BJ (cell line): Measurements from ENCODE around the gene POLR3GL. TPM values are rescaled to one million over a fixed set of nuclear protein-coding genes. Genes with fewer than 3 reads are reported as not detected.

ENCODE experiments used
- CTCF ChIA-PET: fragments of 350-600 bp; formaldehyde crosslinking; extraction: SDS; loops from one replicate; lab custom pipeline; 2021; ENCODE audit warnings: antibody characterized with exemption, inconsistent platforms; lab: Yijun Ruan, JAX
- POLR2A ChIA-PET: fragments of 300-600 bp; sonication (Branson Sonifier 250); formaldehyde crosslinking; extraction: SDS; loops from one replicate; lab custom pipeline; 2021; ENCODE audit warnings: antibody characterized with exemption; lab: Charles Lee
- DNase-seq: peaks from one replicate; pipeline ENCODE4 v3.0.0-alpha.2; 2011; ENCODE audit warnings: low read depth
- H3K27me3 ChIP-seq: 2 replicates; pipeline ENCODE4 v1.6.0; 2011; ENCODE audit warnings: low read length; ENCODE audit not compliant: control insufficient read depth, insufficient read depth
- H3K36me3 ChIP-seq: 2 replicates; pipeline ENCODE4 v1.5.1; 2011; ENCODE audit warnings: low read length; ENCODE audit not compliant: control insufficient read depth, insufficient read depth
- H3K4me3 ChIP-seq: 2 replicates; pipeline ENCODE4 v1.5.1; 2011; ENCODE audit warnings: low read depth, mild to moderate bottlenecking, control low read depth, low read length
- CTCF ChIP-seq: IDR thresholded peaks from 2 replicates; pipeline ENCODE4 v1.5.1; 2011; ENCODE audit warnings: low read depth, mild to moderate bottlenecking, control low read depth, inconsistent platforms, low read length, moderate library complexity; ENCODE audit not compliant: insufficient read depth
- polyA plus RNA-seq: library from polyadenylated mRNA; depleted of rRNA; stranded (reverse); fragments of >200 nt; gene quantifications from 2 replicates; pipeline ENCODE4 v1.2.3, GENCODE V29; 2011

Gene POLR3GL
- polyA plus RNA-seq, 1 experiment = 13.2 TPM

- TF ChIP-seq CTCF = no peak
- POLR2A ChIA-PET = interaction anchor here (1.0 kb wide), 1 partner anchor 27 kb away, joined by 3 read pairs; no protein-coding TSS in a partner anchor
- no peaks in the 10 kb centered on the region for H3K27me3 ChIP-seq
- no peak for DNase-seq
- CTCF ChIA-PET = interaction anchor here (0.6 to 3.4 kb wide), 7 partner anchors 13 to 117 kb away, joined by 3 to 32 read pairs (median 7); partner anchors contain the start of genes NUDT17 and RBM8A
- H3K4me3 ChIP-seq = peak overlapping the region; percentile 53
- H3K36me3 ChIP-seq = no peaks in the 10 kb centered on the region
Measured at GRCh38 chr1:145962157-145963102, 2.1 kb upstream of the POLR3GL start.

- H3K4me3 ChIP-seq = peak overlapping the region; percentile 76
- H3K36me3 ChIP-seq = no peaks in the 10 kb centered on the region
- ChIA-PET POLR2A (interaction anchor here (0.7 kb wide), 1 partner anchor 36 kb away, joined by 3 read pairs; the partner anchor contains the start of gene RBM8A), CTCF (interaction anchor here (1.2 to 3.4 kb wide), 10 partner anchors 14 to 118 kb away, joined by 3 to 32 read pairs (median 7); partner anchors contain the start of genes NUDT17 and RBM8A)
- DNase-seq = no peak
- no peaks in the 10 kb centered on the region for H3K27me3 ChIP-seq
- TF ChIP-seq CTCF = no peak
Measured at GRCh38 chr1:145963265-145964019, 1.0 kb upstream of the POLR3GL start.

GRCh38 chr1:145965119-145965744 is 742 bp downstream of the POLR3GL start:
- TF ChIP-seq CTCF = no peak
- H3K27me3 ChIP-seq = no peaks in the 10 kb centered on the region
- H3K4me3 ChIP-seq = peak overlapping the region; percentile 76
- no peaks in the 10 kb centered on the region for H3K36me3 ChIP-seq
- ChIA-PET POLR2A (interaction anchor here (0.6 kb wide), 1 partner anchor 12 kb away, joined by 5 read pairs; no protein-coding TSS in a partner anchor), CTCF (interaction anchor here (0.8 to 3.4 kb wide), 8 partner anchors 12 to 120 kb away, joined by 3 to 32 read pairs (median 5); partner anchors contain the start of genes ANKRD35, NUDT17, PIAS3 and RBM8A)
- no peak for DNase-seq

GRCh38 chr1:145967288-145967687 is 2.8 kb downstream of the POLR3GL start:
- ChIA-PET CTCF (interaction anchor here (0.9 to 2.2 kb wide), 3 partner anchors 9 to 75 kb away, joined by 4 to 7 read pairs (median 6); partner anchors contain the start of gene RBM8A), POLR2A (no interaction called here)
- H3K4me3 ChIP-seq = no peak overlapping the region
- H3K27me3 ChIP-seq = no peaks in the 10 kb centered on the region
- TF ChIP-seq CTCF = no peak
- DNase-seq = no peak
- H3K36me3 ChIP-seq = no peaks in the 10 kb centered on the region
